GM12878 (cell line): ENCODE results near the gene LRP1B. TPM values are rescaled to one million over a fixed set of nuclear protein-coding genes. Genes with fewer than 3 reads are reported as not detected.

ENCODE experiments used
- ATAC-seq: fragments of 200-7000 bp; cut with Tn5 transposase; 3 replicates; pipeline ENCODE4 v1.9.1; 2020; ENCODE audit warnings: mild to moderate bottlenecking, moderate library complexity
- BruUV-seq: library from RNA; stranded (reverse); fragments of 400-500 nt; replicated peaks from 2 replicates; lab custom pipeline; 2021; lab: Mats Ljungman, UMichigan
- CTCF ChIA-PET: fragments of 300-600 bp; sonication (Branson Sonifier 250); formaldehyde crosslinking; extraction: SDS; loops from one replicate; lab custom pipeline; 2021; ENCODE audit warnings: inconsistent platforms; lab: Yijun Ruan, JAX
- POLR2A ChIA-PET: fragments of 350-600 bp; formaldehyde crosslinking; extraction: SDS; loops from one replicate; lab custom pipeline; 2021; ENCODE audit warnings: inconsistent platforms; lab: Charles Lee
- RAD21 ChIA-PET: fragments of 300-600 bp; sonication (Branson Sonifier 250); formaldehyde crosslinking; loops from one replicate; lab custom pipeline; 2023; ENCODE audit warnings: antibody characterized with exemption; ENCODE audit not compliant: unreplicated experiment; lab: Charles Lee
- SMC1A ChIA-PET: fragments of 300-600 bp; sonication (Branson Sonifier 250); formaldehyde crosslinking; loops from one replicate; lab custom pipeline; 2023; ENCODE audit not compliant: unreplicated experiment, uncharacterized antibody; lab: Charles Lee
- DNase-seq: peaks from one replicate; pipeline ENCODE4 v3.0.0-alpha.2; 2011; ENCODE audit warnings: low read depth, low spot score
- FAIRE-seq: peaks from 3 replicates; lab custom pipeline; 2011; peaks lifted over from hg19 to GRCh38; lab: Jason Lieb, UNC
- H2AFZ ChIP-seq: 2 replicates; pipeline ENCODE4 v1.6.0; 2011; ENCODE audit warnings: low read depth, low read length, control low read depth; ENCODE audit not compliant: control insufficient read depth
- H3K27ac ChIP-seq: 2 replicates; pipeline ENCODE4 v1.5.1; 2011; ENCODE audit warnings: control low read depth; ENCODE audit not compliant: control insufficient read depth, insufficient read depth
- H3K27me3 ChIP-seq, 2 experiments: replicated peaks in 1 of 2; 2 replicates each; pipeline versions ENCODE4 v1.6.0 to v1.6.1; 2011; ENCODE audit warnings: low read length in 1 of 2; ENCODE audit not compliant: control insufficient read depth in 2 of 2, insufficient read depth in 2 of 2
- H3K36me3 ChIP-seq, 2 experiments: 2 replicates each; pipeline ENCODE4 v1.5.1; 2011; ENCODE audit warnings: low read length in 1 of 2; ENCODE audit not compliant: control insufficient read depth in 2 of 2, insufficient read depth in 2 of 2
- H3K4me1 ChIP-seq: 2 replicates; pipeline ENCODE4 v1.6.1; 2011; ENCODE audit warnings: mild to moderate bottlenecking, low read length, moderate library complexity, mixed read lengths; ENCODE audit not compliant: control insufficient read depth, insufficient read depth
- H3K4me2 ChIP-seq: 2 replicates; pipeline ENCODE4 v1.6.0; 2011; ENCODE audit warnings: control low read depth; ENCODE audit not compliant: control insufficient read depth, insufficient read depth
- H3K4me3 ChIP-seq: fragments of 200-600 bp; sonication (generic); 2 replicates; pipeline ENCODE4 v1.5.1; 2016
- H3K79me2 ChIP-seq: 2 replicates; pipeline ENCODE4 v1.6.0; 2011; ENCODE audit warnings: low read length; ENCODE audit not compliant: control insufficient read depth, insufficient read depth
- H3K9ac ChIP-seq: 2 replicates; pipeline ENCODE4 v1.8.0; 2011; ENCODE audit warnings: low read length, control low read depth, mixed read lengths; ENCODE audit not compliant: control insufficient read depth, insufficient read depth
- H3K9me3 ChIP-seq: replicated peaks from 3 replicates; pipeline ENCODE4 v1.5.1; 2011; ENCODE audit warnings: mild to moderate bottlenecking, low read length; ENCODE audit not compliant: control insufficient read depth, insufficient read depth
- H4K20me1 ChIP-seq: 2 replicates; pipeline ENCODE4 v1.6.0; 2011; ENCODE audit not compliant: control insufficient read depth, insufficient read depth
- CUX1 ChIP-seq: IDR thresholded peaks from 2 replicates; pipeline ENCODE4 v1.6.1; 2012; ENCODE audit warnings: improper control_type of control experiment, low read depth, low read length; ENCODE audit not compliant: insufficient replicate concordance
- FOS ChIP-seq: IDR thresholded peaks from 3 replicates; pipeline ENCODE4 v1.6.1; 2011; ENCODE audit warnings: borderline replicate concordance; ENCODE audit not compliant: insufficient read length; ENCODE audit errors: extremely low read depth
- FOXM1 ChIP-seq: IDR thresholded peaks from 2 replicates; pipeline ENCODE4 v1.6.1; 2012; ENCODE audit warnings: low read depth, mild to moderate bottlenecking, inconsistent platforms, low read length, moderate library complexity
- JUND ChIP-seq: IDR thresholded peaks from 2 replicates; pipeline ENCODE4 v1.6.1; 2012; ENCODE audit warnings: low read depth, mild to moderate bottlenecking, low read length, improper control_type of control experiment, moderate library complexity
- RAD51 ChIP-seq: fragments of 450-650 bp; IDR thresholded peaks from 2 replicates; pipeline ENCODE4 v1.6.1; 2016; ENCODE audit warnings: moderate library complexity, mild to moderate bottlenecking, inconsistent platforms
- SMAD5 ChIP-seq: IDR thresholded peaks from 2 replicates; pipeline ENCODE4 v1.6.1; 2016; ENCODE audit warnings: antibody characterized with exemption, low read depth
- SP1 ChIP-seq: IDR thresholded peaks from one replicate; pipeline ENCODE4 v1.6.1; 2011; ENCODE audit warnings: low read depth, low read length
- SREBF1 ChIP-seq: IDR thresholded peaks from 2 replicates; pipeline ENCODE4 v1.6.1; 2012; ENCODE audit warnings: mild to moderate bottlenecking, low read length
- SREBF2 ChIP-seq: IDR thresholded peaks from 2 replicates; pipeline ENCODE4 v1.6.1; 2012; ENCODE audit warnings: mild to moderate bottlenecking, low read length
- TAF1 ChIP-seq: IDR thresholded peaks from 2 replicates; pipeline ENCODE4 v1.6.1; 2011; ENCODE audit warnings: mild to moderate bottlenecking, low read depth, low read length, borderline replicate concordance
- TARDBP ChIP-seq: IDR thresholded peaks from 2 replicates; pipeline ENCODE4 v1.6.1; 2016; ENCODE audit warnings: borderline replicate concordance
- WGBS: methylation state at CpG from one replicate; pipeline ENCODE4 v1.1.6; 2016; ENCODE audit warnings: low lambda C conversion rate; ENCODE audit not compliant: insufficient replicate concordance, insufficient coverage; ENCODE audit errors: missing lambda C conversion rate; 5-methylcytosine and 5-hydroxymethylcytosine counted together
- in situ Hi-C: fragments of 300-500 bp; cut with MboI; formaldehyde crosslinking; loops from 9 replicates; pipeline ENCODE4 v1.14.3; 2018; ENCODE audit warnings: mixed read lengths
- intact Hi-C: fragments of 100-400 bp; cut with micrococcal nuclease; formaldehyde crosslinking; loops from one replicate; pipeline ENCODE4 v1.14.2; 2022; ENCODE audit not compliant: unreplicated experiment
- polyA plus RNA-seq, 11 experiments: library from polyadenylated mRNA; depleted of rRNA in 4 of 11; unstranded in 6 of 11; stranded (reverse) in 5 of 11; fragments of >200 nt; fragmentation: Nextera tagmentation in 4 of 11; fragmentation: Illumina TruSeq in 1 of 11; extraction: Ambion mirVana in 4 of 11; extraction: Trizol in 1 of 11; gene quantifications; 1 replicate in 1 of 11; 2 replicates in 10 of 11; pipeline versions ENCODE4 v1.2.1 to v1.2.3, GENCODE V29; 2011 to 2016; ENCODE audit warnings: inconsistent platforms in 2 of 11, missing spikeins in 2 of 11, low read depth in 1 of 11
- total RNA-seq, 4 experiments: library from RNA; depleted of rRNA in 3 of 4; stranded (reverse); fragments of >200 nt in 3 of 4; fragmentation: Illumina TruSeq in 1 of 4; extraction: Trizol in 1 of 4; gene quantifications; 2 replicates each; pipeline versions ENCODE4 v1.2.1 to v1.2.3, GENCODE V29; 2013 to 2021

The LRP1B gene
- total and polyA plus RNA-seq, 10 of the 15 experiments (the other 5 are each of a cell fraction or from before 2014, with no cell fraction given) = under 0.01 to 0.06 (median 0.03) TPM; not detected in 5

GRCh38 chr2:142056784-142057183, 74.0 kb downstream of the LRP1B start:
- Histone ChIP-seq H3K27me3 (no peaks in the 10 kb centered on the region), H3K4me3 (no peak overlapping the region), H3K4me1 (no peaks in the 10 kb centered on the region), H3K79me2 (no peaks in the 10 kb centered on the region), H3K36me3 (no peaks in the 10 kb centered on the region), H3K9me3 (no peaks in the 10 kb centered on the region), H4K20me1 (no peaks in the 10 kb centered on the region), H3K27ac (no peak overlapping the region), H3K4me2 (no peak overlapping the region), H3K9ac (no peak overlapping the region), H2AFZ (no peak overlapping the region)
- ChIA-PET SMC1A (no interaction called here), CTCF (no interaction called here), RAD21 (no interaction called here), POLR2A (no interaction called here)
- FAIRE-seq = no peak
- no peak for ATAC-seq
- DNase-seq = no peak
- WGBS = 65% methylated on average over 3 of the region's 3 CpGs
- TF ChIP-seq TARDBP (no peak), SREBF2 (no peak), SMAD5 (no peak), FOXM1 (no peak), SREBF1 (no peak), TAF1 (no peak), RAD51 (no peak)
- in situ Hi-C loops = no loop called here
- BruUV-seq = no TSS peak
- intact Hi-C loops = no loop called here

GRCh38 chr2:142052220-142052863, 78.5 kb downstream of the LRP1B start:
- in situ Hi-C loops = no loop called here
- Histone ChIP-seq H4K20me1 (no peaks in the 10 kb centered on the region), H3K27me3 (no peaks in the 10 kb centered on the region), H3K9ac (no peak overlapping the region), H3K9me3 (no peaks in the 10 kb centered on the region), H3K79me2 (no peaks in the 10 kb centered on the region), H3K4me3 (no peak overlapping the region), H3K27ac (no peak overlapping the region), H3K4me1 (no peaks in the 10 kb centered on the region), H3K36me3 (no peaks in the 10 kb centered on the region), H3K4me2 (no peak overlapping the region), H2AFZ (no peak overlapping the region)
- ChIA-PET SMC1A (interaction anchor here (0.9 kb wide), 1 partner anchor 52 kb away, joined by 3 read pairs; no protein-coding TSS in a partner anchor), CTCF (no interaction called here), POLR2A (no interaction called here), RAD21 (no interaction called here)
- no peak for DNase-seq
- FAIRE-seq = no peak
- WGBS = 9% methylated on average over 5 of the region's 5 CpGs
- BruUV-seq = no TSS peak
- intact Hi-C loops = no loop called here
- ATAC-seq = no peak
- TF ChIP-seq JUND (no peak), SP1 (no peak), FOS (no peak), CUX1 (no peak)
